CD4-positive, alpha-beta T cell (primary cell): Measurements from ENCODE around the gene CD44. TPM values are rescaled to one million over a fixed set of nuclear protein-coding genes. Genes with fewer than 3 reads are reported as not detected.

Source experiments
- ATAC-seq: fragments of 200-7000 bp; cut with Tn5 transposase; one replicate; pipeline ENCODE4 v1.10.0; 2022; ENCODE audit warnings: mild to moderate bottlenecking; ENCODE audit not compliant: poor library complexity
- CTCF ChIA-PET: fragments of 350-600 bp; sonication (Branson Sonifier 250); formaldehyde crosslinking; loops from one replicate; lab custom pipeline; 2021; ENCODE audit warnings: antibody characterized with exemption, inconsistent platforms; lab: Charles Lee
- POLR2A ChIA-PET: fragments of 350-600 bp; sonication (Branson Sonifier 250); formaldehyde crosslinking; loops from one replicate; lab custom pipeline; 2021; ENCODE audit warnings: antibody characterized with exemption, inconsistent platforms; lab: Charles Lee
- DNase-seq, 14 experiments: peaks; one replicate each; pipeline ENCODE4 v3.0.0-alpha.2; 2013 to 2020; ENCODE audit warnings: mixed read lengths in 2 of 14
- H3K27ac ChIP-seq, 2 donors: one replicate each; pipeline versions ENCODE4 v1.5.1 to v1.7.0; 2013; ENCODE audit warnings: low read length in 2 of 2, low read depth in 1 of 2, mild to moderate bottlenecking in 1 of 2
- H3K27me3 ChIP-seq, 2 experiments: 1 replicate in 1 of 2; 2 replicates in 1 of 2; pipeline versions ENCODE4 v1.6.1 to v1.7.0; 2013; ENCODE audit warnings: low read length in 2 of 2, control low read depth in 1 of 2, mild to moderate bottlenecking in 1 of 2, moderate library complexity in 1 of 2; ENCODE audit not compliant: insufficient read depth in 2 of 2, control insufficient read depth in 1 of 2
- H3K36me3 ChIP-seq: one replicate; pipeline ENCODE4 v1.6.1; 2013; ENCODE audit warnings: low read length, control low read depth; ENCODE audit not compliant: insufficient read depth
- H3K4me1 ChIP-seq: one replicate; pipeline ENCODE4 v1.6.1; 2013; ENCODE audit warnings: low read length, control low read depth; ENCODE audit not compliant: insufficient read depth
- H3K4me3 ChIP-seq: one replicate; pipeline ENCODE4 v1.5.1; 2013; ENCODE audit warnings: mild to moderate bottlenecking, low read length, moderate library complexity
- H3K9me3 ChIP-seq, 2 experiments: 1 replicate in 1 of 2; 2 replicates in 1 of 2; pipeline versions ENCODE4 v1.6.1 to v1.7.0; 2013; ENCODE audit warnings: low read length in 2 of 2, mild to moderate bottlenecking in 2 of 2, control low read depth in 1 of 2, moderate library complexity in 1 of 2; ENCODE audit not compliant: control insufficient read depth in 1 of 2, insufficient read depth in 1 of 2
- H3K27ac Mint-ChIP-seq: one replicate; pipeline ENCODE4 v1.8.0; 2020; ENCODE audit warnings: mixed read lengths
- H3K27me3 Mint-ChIP-seq: one replicate; pipeline ENCODE4 v1.8.0; 2021; ENCODE audit warnings: mixed read lengths
- H3K36me3 Mint-ChIP-seq: one replicate; pipeline ENCODE4 v1.8.0; 2021; ENCODE audit warnings: low read depth, mixed read lengths
- H3K4me1 Mint-ChIP-seq: one replicate; pipeline ENCODE4 v1.8.0; 2021; ENCODE audit warnings: low read depth, mixed read lengths
- H3K4me3 Mint-ChIP-seq: one replicate; pipeline ENCODE4 v1.8.0; 2020; ENCODE audit warnings: mild to moderate bottlenecking, mixed read lengths
- H3K9me3 Mint-ChIP-seq: one replicate; pipeline ENCODE4 v1.8.0; 2020; ENCODE audit warnings: mixed read lengths
- intact Hi-C, 2 experiments: fragments of 100-400 bp; cut with DNase I in 1 of 2; cut with micrococcal nuclease in 1 of 2; formaldehyde crosslinking; loops; one replicate each; pipeline versions ENCODE4 v1.15.1 to v1.9.0; 2023 to 2025; cut with DNase I, micrococcal nuclease
- total RNA-seq, 174 experiments: library from RNA in 2 of 174; stranded (reverse) in 2 of 174; gene quantifications; one replicate each; pipeline ENCODE4 v1.2.3 and lab custom pipeline; 2021 to 2026
- TF ChIP-seq, protein P1 (sequence below): fragments of 200-600 bp; IDR thresholded peaks from one replicate; pipeline ENCODE4 v1.8.0; 2022; ENCODE audit warnings: antibody characterized with exemption, mild to moderate bottlenecking

The CD44 gene
- total RNA-seq, 2 experiments from 2014 or later = 1,283 to 1,330 TPM

DNA sequence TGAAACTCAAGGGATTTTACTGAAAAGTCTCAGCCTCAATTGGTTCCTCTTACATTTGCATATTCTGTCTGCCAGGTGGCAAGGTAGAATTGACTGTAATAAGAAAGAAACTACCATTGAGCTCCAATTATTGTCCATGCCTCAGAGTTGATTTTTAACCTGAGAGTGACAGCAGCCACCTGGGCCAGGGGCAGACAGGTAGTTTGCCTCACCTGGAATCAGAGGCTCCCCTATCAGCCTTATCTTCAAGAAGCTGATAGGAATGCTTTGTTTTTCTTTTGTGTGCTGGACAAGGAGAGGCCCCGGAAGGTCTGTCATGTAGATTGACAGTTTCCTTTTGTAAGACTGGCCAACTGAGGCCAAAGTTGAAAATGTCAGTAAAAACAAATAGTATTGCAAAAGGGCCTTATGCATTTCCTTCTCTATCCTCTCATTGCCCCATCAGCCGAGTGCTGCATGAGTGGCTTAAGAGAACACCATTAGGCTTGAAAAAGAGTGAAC, 34.1 kb downstream of the CD44 start:
- peaks cover 90% of the 10 kb centered on the region for H3K36me3 Mint-ChIP-seq
- H3K27ac Mint-ChIP-seq = peak overlapping the region; percentile 96
- no peaks in the 10 kb centered on the region for H3K9me3 ChIP-seq
- ATAC-seq = no peak
- no peaks in the 10 kb centered on the region for H3K27me3 Mint-ChIP-seq
- peak overlapping the region; percentile 1 for H3K4me3 ChIP-seq
- H3K27ac ChIP-seq = peak overlapping the region; percentile 74
- peaks cover 95% of the 10 kb centered on the region for H3K4me1 Mint-ChIP-seq
- H3K27me3 ChIP-seq = no peaks in the 10 kb centered on the region
- no peaks in the 10 kb centered on the region for H3K9me3 Mint-ChIP-seq
- no peak for DNase-seq
- ChIA-PET POLR2A (interaction anchor here (0.6 to 11.3 kb wide), 5 partner anchors 10 to 33 kb away, joined by 3 to 355 read pairs (median 9); partner anchors contain the start of gene CD44), CTCF (no interaction called here)
- intact Hi-C loops = no loop called here
- H3K4me1 ChIP-seq = peaks cover 90% of the 10 kb centered on the region
- H3K4me3 Mint-ChIP-seq = peak overlapping the region; percentile 72
- TF ChIP-seq, protein P1, sequence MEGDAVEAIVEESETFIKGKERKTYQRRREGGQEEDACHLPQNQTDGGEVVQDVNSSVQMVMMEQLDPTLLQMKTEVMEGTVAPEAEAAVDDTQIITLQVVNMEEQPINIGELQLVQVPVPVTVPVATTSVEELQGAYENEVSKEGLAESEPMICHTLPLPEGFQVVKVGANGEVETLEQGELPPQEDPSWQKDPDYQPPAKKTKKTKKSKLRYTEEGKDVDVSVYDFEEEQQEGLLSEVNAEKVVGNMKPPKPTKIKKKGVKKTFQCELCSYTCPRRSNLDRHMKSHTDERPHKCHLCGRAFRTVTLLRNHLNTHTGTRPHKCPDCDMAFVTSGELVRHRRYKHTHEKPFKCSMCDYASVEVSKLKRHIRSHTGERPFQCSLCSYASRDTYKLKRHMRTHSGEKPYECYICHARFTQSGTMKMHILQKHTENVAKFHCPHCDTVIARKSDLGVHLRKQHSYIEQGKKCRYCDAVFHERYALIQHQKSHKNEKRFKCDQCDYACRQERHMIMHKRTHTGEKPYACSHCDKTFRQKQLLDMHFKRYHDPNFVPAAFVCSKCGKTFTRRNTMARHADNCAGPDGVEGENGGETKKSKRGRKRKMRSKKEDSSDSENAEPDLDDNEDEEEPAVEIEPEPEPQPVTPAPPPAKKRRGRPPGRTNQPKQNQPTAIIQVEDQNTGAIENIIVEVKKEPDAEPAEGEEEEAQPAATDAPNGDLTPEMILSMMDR = no peak
- peaks cover 57% of the 10 kb centered on the region for H3K36me3 ChIP-seq

DNA sequence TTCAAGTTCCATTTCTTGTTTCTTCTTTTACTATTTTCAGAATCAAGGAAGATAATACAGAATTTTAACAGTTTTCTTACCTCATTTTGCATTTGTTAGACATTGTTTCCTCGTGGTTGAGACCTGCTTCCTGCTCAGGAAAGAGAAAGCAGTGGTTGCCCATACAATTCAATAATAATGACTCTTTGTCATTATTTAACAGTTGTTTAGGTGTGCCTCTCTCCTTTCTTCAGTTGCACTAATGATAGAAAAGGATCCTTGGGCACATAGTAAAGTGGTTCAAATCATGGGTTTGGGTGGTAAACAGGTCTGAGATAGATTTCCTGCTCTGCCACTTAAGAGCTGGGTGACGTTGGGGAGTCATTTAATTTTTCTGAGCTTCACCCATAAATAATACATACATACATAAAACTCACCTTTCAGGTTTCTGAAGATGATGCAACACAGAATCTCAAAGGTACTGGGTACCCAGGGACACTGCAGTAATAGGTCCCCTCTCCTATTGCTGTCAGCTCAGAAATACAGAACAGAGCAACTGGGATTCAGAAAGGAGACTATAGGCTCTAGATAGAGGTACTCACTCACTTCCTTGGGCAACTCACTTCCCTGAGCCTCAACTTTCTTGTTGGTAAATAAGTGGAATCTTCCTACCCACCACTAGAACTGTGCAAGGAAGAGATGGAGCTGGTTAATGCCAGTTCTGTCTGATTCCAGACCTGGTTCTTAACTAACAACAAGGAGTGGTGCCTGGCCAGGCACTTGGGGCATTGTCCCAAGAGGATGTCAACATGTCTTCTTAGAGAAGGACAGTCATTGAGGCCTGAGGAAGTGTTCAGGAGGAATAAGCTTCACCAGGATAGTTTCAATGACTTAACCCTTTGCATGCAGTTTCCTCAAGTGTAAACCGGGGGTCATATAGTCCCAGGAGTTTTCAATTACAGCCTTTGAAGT, 34.9 kb downstream of the CD44 start:
- Mint-ChIP-seq H3K9me3 (no peaks in the 10 kb centered on the region), H3K27ac (peak overlapping the region; percentile 96), H3K4me3 (peak overlapping the region; percentile 72), H3K36me3 (peaks cover 90% of the 10 kb centered on the region), H3K4me1 (peaks cover 95% of the 10 kb centered on the region), H3K27me3 (no peaks in the 10 kb centered on the region)
- H3K4me1 ChIP-seq = peaks cover 90% of the 10 kb centered on the region
- ATAC-seq = peak; percentile 22
- peaks cover 61% of the 10 kb centered on the region for H3K36me3 ChIP-seq
- peak overlapping the region; percentile 74 for H3K27ac ChIP-seq
- POLR2A ChIA-PET = interaction anchor here (0.7 to 11.3 kb wide), 11 partner anchors 9 to 175 kb away, joined by 3 to 355 read pairs (median 6); partner anchors contain the start of gene CD44
- H3K27me3 ChIP-seq = no peaks in the 10 kb centered on the region
- peak overlapping the region; percentile 1 for H3K4me3 ChIP-seq
- no peaks in the 10 kb centered on the region for H3K9me3 ChIP-seq
- intact Hi-C loops = loop anchor here in 1 of 2 experiments (2.0 kb wide), 1 partner anchor 21 kb away; no protein-coding TSS in a partner anchor
- DNase-seq = peak in 2 of 14 experiments; percentile 39 to 64
- CTCF ChIA-PET = interaction anchor here (0.8 to 2.6 kb wide), 3 partner anchors 11 to 28 kb away, joined by 3 to 11 read pairs (median 5); no protein-coding TSS in a partner anchor
- TF ChIP-seq, protein P1 = no peak

DNA sequence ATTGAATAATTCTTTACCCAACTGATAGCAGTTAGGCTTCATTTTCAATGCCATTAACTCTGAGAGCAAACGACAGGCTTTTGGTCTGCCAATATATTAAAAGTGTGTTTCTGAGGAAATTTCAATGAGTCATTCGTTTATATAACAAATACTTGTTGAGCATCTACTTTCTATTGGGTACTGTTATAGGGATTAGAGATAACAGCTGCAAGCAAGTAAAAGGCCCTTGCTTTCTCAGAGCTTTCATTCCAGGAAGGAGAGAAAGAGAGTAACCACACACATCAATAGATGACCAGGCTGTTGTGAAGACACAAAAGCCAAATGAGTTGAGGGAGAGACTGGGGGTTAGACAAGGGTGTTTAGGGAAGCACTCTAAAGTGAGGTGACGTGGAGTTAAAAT, 35.7 kb downstream of the CD44 start:
- H3K27ac ChIP-seq = peak overlapping the region; percentile 74
- CTCF ChIA-PET = interaction anchor here (0.8 to 2.6 kb wide), 3 partner anchors 11 to 29 kb away, joined by 3 to 11 read pairs (median 5); no protein-coding TSS in a partner anchor
- no peaks in the 10 kb centered on the region for H3K9me3 Mint-ChIP-seq
- ATAC-seq (no peak), DNase-seq (no peak)
- peak overlapping the region; percentile 72 for H3K4me3 Mint-ChIP-seq
- H3K36me3 ChIP-seq = peaks cover 61% of the 10 kb centered on the region
- H3K27ac Mint-ChIP-seq = peak overlapping the region; percentile 96
- peaks cover 90% of the 10 kb centered on the region for H3K36me3 Mint-ChIP-seq
- intact Hi-C loops = loop anchor here (2.0 to 5.0 kb wide), 3 partner anchors 20 to 43 kb away; no protein-coding TSS in a partner anchor
- peaks cover 95% of the 10 kb centered on the region for H3K4me1 Mint-ChIP-seq
- POLR2A ChIA-PET = interaction anchor here (0.7 to 11.3 kb wide), 9 partner anchors 12 to 175 kb away, joined by 3 to 355 read pairs (median 4); partner anchors contain the start of gene CD44
- H3K9me3 ChIP-seq = no peaks in the 10 kb centered on the region
- no peaks in the 10 kb centered on the region for H3K27me3 ChIP-seq
- peaks cover 90% of the 10 kb centered on the region for H3K4me1 ChIP-seq
- H3K27me3 Mint-ChIP-seq = no peaks in the 10 kb centered on the region
- peak overlapping the region; percentile 1 for H3K4me3 ChIP-seq
- TF ChIP-seq, protein P1 = no peak
